Stimulated activated CD8-positive, alpha-beta memory T cell treated with anti-CD3 and anti-CD28 coated beads, Interleukin-15, amount 100 ng/mL, for 1 hour (primary cell): ENCODE data around the gene CTSW.

Experiments used
- DNase-seq: peaks from one replicate; pipeline ENCODE4 v3.0.0-alpha.2; 2020; ENCODE audit warnings: low read depth

The CTSW gene

GRCh38 chr11:65903715-65904114 is 24.1 kb downstream of the CTSW start:
- no peak for DNase-seq

- no peak for DNase-seq
Measured at GRCh38 chr11:65906602-65907001, 27.0 kb downstream of the CTSW start.

DNA sequence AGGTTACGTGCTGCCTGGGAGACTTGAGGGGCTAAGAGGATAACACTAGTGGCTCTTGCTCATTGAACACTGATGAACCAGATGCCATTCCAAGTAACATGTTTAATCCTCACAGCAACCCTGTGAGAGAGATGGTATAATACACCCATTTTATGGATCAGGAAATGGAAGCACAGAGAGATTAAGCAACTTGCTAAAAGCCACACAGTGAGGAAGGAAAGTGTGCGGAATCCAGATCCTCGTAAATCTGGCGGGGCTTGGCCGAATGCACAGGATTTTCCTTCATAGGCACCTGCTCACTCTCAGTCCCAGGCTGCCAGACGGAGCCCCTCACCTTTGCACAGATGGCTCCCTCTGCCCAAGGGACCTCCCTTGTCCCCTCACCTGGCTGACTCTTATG is 28.2 kb downstream of the CTSW start:
- DNase-seq: no peak

- DNase-seq: no peak
Measured at GRCh38 chr11:65911682-65912568, 32.3 kb downstream of the CTSW start.

DNA sequence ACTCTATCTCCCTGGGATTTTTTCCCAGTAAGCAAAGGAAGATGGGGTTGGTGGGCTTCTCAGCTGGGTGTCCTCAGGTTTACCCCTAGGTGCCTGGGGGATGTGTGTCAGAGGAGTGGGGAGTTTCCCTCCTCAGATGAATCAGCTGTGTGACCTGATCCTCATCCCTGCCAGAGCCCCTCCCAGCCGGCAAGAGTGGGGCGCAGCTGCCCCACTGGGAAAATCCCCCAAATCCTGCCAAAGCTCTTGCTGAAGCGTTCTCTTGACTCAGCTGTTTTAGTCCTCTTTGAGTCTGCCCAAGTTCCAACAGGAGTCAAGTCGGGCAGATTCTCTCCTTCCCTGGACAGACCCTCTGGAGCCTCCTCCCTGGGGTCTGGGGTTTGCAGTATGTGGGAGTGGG is 33.2 kb downstream of the CTSW start:
- DNase-seq: no peak

DNA sequence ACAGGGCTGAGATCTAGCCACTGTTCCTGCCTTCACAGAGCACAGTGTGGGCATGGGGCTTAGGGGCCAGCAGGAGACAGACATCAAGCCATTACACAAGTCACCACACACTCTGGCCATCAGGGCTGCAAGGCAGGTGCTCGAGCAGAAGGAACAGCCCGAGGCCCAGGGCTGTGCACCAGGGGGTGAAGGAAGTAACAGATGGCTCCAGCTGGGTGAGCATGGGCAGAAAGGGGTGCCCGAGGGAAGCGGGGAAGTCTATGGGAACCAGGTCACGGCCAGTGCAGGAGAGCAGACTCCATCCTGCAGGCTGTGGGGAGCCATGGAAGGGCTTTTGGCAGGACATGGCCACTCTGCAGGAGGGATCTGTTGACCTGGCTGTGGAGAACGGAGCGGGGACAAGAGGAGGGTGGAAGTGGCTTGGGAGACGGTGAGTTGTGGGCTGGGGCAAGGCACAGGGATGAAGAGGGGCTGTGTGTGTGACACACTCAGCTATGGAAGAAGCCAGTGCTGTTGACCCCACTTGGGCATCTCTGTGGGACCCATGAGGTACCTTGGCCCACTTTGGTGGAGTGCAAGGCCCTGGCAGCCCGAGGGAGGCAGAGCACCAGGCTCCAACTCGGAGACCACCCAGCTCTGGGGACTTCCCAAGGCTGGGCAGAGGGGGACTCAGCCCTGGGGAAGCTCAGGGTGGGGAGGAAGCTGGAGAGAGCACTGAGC is 35.6 kb downstream of the CTSW start:
- no peak for DNase-seq

GRCh38 chr11:65915821-65916251 is 36.2 kb downstream of the CTSW start:
- no peak for DNase-seq

DNA sequence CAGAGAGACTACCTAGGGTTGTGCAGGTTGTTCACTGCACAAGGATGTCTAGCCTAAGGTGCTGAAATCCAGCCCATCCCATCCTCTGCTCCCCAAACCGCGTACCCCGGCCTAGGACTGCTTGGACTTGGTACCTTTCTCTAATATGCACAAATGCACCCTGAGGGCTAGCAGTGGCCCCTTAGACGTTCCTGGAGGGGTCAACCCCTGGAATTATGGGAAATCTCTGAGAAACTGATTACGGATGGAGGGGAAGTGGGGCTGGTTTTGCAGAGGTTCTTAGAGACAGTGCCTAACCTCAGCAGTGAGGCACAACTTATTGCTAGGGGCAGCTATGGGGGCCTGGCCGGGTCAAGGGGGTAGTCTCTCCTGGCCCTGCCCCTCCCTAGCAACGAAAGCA is 36.8 kb downstream of the CTSW start:
- DNase-seq: no peak

- no peak for DNase-seq
Measured at GRCh38 chr11:65917077-65917433, 37.4 kb downstream of the CTSW start.

DNA sequence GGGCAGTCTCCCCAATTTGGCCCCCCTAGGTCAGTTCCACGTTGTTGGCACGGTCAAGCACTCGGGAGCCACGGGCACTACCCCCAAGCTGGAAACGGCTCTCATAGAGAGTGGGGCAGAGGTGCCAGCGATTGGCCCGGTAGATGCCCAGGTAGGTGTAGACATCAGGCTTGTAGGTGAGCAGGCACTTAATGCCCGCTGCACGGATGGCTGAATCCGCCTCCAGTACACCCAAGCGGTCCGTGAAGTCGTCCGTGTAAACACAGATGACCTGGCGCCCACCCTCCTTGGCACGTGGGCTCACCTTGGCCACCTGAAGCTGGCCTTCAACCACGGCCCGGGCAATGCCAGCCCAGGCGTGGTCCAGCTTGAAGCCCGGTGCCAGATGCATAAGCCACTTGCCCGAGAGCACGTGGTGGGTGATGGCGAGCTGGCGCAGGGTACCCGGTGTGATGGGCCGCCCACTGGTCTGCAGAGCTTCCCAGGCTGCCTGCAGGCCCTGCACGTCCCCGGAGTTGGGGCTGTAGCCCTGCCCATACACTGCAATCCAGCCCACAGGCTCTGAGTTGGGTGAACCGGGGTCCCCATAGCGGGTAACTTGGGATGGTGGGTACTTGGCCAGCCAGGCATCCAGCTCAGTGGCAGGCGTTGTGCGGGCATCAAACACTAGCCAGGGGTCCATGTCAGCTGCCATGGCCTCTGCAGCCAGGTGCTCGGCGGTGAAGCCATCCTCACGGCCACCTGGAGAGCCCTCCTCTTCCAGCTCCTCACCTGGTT is 38.0 kb downstream of the CTSW start:
- DNase-seq: no peak

GRCh38 chr11:65918211-65919140 is 38.8 kb downstream of the CTSW start, which contains the start of gene C11orf68:
TSS of gene C11orf68 (minus strand) at chr11:65919062. CDS start at chr11:65919031, 31 bp downstream.
- DNase-seq: no peak

DNA sequence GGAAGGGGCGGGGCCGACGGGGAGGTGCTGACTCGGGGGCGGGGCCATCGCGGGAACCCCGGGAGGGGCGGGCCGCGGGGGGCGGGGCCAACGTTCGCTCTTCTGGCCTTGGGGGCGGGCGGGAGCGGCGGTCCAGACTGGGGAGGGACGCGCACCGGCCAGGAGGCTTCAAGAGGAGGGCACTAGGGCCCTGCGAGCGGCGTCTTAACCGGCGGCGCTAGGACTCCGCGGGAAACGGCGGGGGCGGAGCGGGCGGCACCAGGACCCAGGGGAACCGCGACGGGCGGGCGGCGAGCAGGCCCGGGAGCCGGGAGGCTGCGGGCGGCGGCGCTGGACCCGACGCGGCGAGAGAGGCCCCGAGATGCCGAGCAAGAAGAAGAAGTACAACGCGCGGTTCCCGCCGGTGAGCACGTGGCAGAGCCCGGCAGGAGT is 39.5 kb downstream of the CTSW start, which contains the start of gene DRAP1:
DRAP1 (plus strand) TSS at position 286 of the 432 bp plus-strand sequence; CDS start at position 362, 76 bp downstream.
- peak; percentile 97 for DNase-seq

GRCh38 chr11:65919573-65920371 is 40.1 kb downstream of the CTSW start:
- DNase-seq: no peak

- DNase-seq: no peak
Measured at GRCh38 chr11:65920372-65920802, 40.8 kb downstream of the CTSW start.

DNA sequence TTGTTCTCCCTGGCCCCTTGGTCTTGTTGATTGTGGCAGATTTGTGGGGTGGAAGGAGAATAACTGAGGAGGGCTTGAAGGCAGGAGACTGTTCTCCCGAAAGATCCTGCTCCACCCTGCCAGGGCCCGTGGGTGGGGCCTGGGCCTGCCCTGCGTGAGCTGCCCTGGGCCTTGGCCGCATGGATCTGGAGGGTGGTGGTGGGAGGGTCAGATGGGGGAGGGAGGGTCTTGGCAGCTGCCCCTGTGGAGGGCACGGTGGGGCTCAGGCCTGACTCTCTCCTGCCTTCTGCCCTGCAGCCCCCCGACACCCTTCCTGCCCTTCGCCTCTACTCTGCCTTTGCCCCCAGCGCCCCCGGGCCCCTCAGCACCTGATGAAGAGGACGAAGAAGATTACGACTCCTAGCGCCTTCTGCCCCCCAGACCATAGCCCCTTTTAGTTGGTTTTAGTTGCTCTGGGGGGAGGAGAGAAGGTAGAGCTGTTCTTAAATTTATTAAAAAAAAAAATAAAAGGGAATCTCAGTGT is 41.5 kb downstream of the CTSW start:
- DNase-seq: no peak

GRCh38 chr11:65921876-65922275 is 42.2 kb downstream of the CTSW start:
- DNase-seq: no peak

GRCh38 chr11:65922565-65922964 is 42.9 kb downstream of the CTSW start:
- DNase-seq: no peak

- no peak for DNase-seq
Measured at GRCh38 chr11:65925397-65925796, 45.8 kb downstream of the CTSW start.

- DNase-seq: peak; percentile 61
Measured at GRCh38 chr11:65927904-65928397, 48.3 kb downstream of the CTSW start.

DNA sequence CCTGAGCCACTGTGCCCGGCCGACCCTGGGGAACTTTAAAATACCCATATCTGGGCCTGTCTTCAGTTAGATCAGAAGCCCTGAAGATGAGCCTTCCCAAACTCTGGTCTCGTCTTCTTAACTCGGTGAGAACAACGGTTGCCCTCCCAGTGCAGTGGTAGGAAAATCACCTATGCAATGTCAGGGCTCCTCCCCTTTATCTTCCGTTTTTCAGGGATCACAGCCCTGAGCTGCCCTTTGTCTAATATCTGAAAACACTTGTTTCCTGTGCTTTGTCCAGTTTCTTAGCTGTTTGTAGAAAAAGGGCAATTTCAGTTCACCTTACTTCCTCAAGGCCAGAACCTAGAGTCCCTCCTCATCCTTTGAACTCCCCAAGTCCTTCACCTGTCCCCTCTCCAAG is 49.0 kb downstream of the CTSW start:
- no peak for DNase-seq
